K562 (cell line): Measurements from ENCODE around the gene GNRH2. TPM values are rescaled to one million over a fixed set of nuclear protein-coding genes. Genes with fewer than 3 reads are reported as not detected.
A peak's percentile ranks its signal among the peaks of the same experiment; 100 is the strongest.

Experiments used
- HDAC6 ChIP-seq: IDR thresholded peaks from 2 replicates; pipeline ENCODE4 v1.6.1; 2012; ENCODE audit warnings: low read depth, mild to moderate bottlenecking, control low read depth, inconsistent platforms, low read length, moderate library complexity
- JUN ChIP-seq, 2 experiments: sonication (generic) in 1 of 2; formaldehyde crosslinking in 1 of 2; IDR thresholded peaks; 2 replicates each; pipeline versions ENCODE4 v1.6.1 to v1.8.0; 2012 to 2022; ENCODE audit warnings: borderline replicate concordance in 2 of 2, mild to moderate bottlenecking in 2 of 2, improper control_type of control experiment in 1 of 2, low read depth in 1 of 2, low read length in 1 of 2, missing genetic modification reagents in 1 of 2
- SNIP1 ChIP-seq: fragments of 450-650 bp; IDR thresholded peaks from 2 replicates; pipeline ENCODE4 v1.7.1; 2017; ENCODE audit warnings: low read depth, mild to moderate bottlenecking
- TAF1 ChIP-seq: IDR thresholded peaks from 2 replicates; pipeline ENCODE4 v1.6.1; 2011; ENCODE audit warnings: mild to moderate bottlenecking, low read length, moderate library complexity; ENCODE audit not compliant: insufficient read depth, control insufficient read depth, severe bottlenecking; ENCODE audit errors: extremely low read depth
- ZBTB1 ChIP-seq: sonication (generic); formaldehyde crosslinking; IDR thresholded peaks from 2 replicates; pipeline ENCODE4 v1.8.1; 2023; ENCODE audit warnings: missing genetic modification reagents, low read depth, mild to moderate bottlenecking, borderline replicate concordance
- ZNF143 ChIP-seq: sonication (generic); formaldehyde crosslinking; IDR thresholded peaks from 2 replicates; pipeline ENCODE4 v1.9.0; 2022; ENCODE audit warnings: mild to moderate bottlenecking, missing genetic modification reagents
- ZNF431 ChIP-seq: sonication (generic); formaldehyde crosslinking; IDR thresholded peaks from 2 replicates; pipeline ENCODE4 v1.8.0; 2022; ENCODE audit warnings: mild to moderate bottlenecking, missing genetic modification reagents
- polyA plus RNA-seq, 8 experiments: library from polyadenylated mRNA; depleted of rRNA in 4 of 8; stranded (reverse) in 5 of 8; unstranded in 3 of 8; fragments of >200 nt; fragmentation: Nextera tagmentation in 2 of 8; fragmentation: Illumina TruSeq in 1 of 8; extraction: Ambion mirVana in 2 of 8; extraction: Trizol in 1 of 8; gene quantifications; 2 replicates each; pipeline versions ENCODE4 v1.2.1 to v1.2.3, GENCODE V29; 2011 to 2014; ENCODE audit warnings: inconsistent platforms in 1 of 8, missing spikeins in 1 of 8
- total RNA-seq, 7 experiments: library from RNA; depleted of rRNA in 6 of 7; stranded (reverse); fragments of >200 nt in 6 of 7; fragmentation: Illumina TruSeq in 2 of 7; extraction: Trizol in 2 of 7; gene quantifications; 2 replicates each; pipeline versions ENCODE4 v1.2.1 to v1.2.3, GENCODE V29; 2011 to 2021; ENCODE audit warnings: low replicate concordance in 1 of 7
- TF ChIP-seq, protein P1 (sequence below), 2 experiments: fragments of 450-650 bp in 1 of 2; sonication (generic) in 1 of 2; formaldehyde crosslinking in 1 of 2; IDR thresholded peaks; 2 replicates each; pipeline versions ENCODE4 v1.7.1 to v1.9.0; 2016 to 2022; ENCODE audit warnings: inconsistent platforms in 1 of 2, mild to moderate bottlenecking in 1 of 2, missing genetic modification reagents in 1 of 2
- TF ChIP-seq, protein P2 (sequence below), 2 experiments: IDR thresholded peaks; 2 replicates each; pipeline ENCODE4 v1.6.1; 2011; ENCODE audit warnings: borderline replicate concordance in 1 of 2, control low read depth in 1 of 2, low read depth in 1 of 2, low read length in 1 of 2, mild to moderate bottlenecking in 1 of 2, mixed read lengths in 1 of 2, moderate library complexity in 1 of 2; ENCODE audit not compliant: insufficient read depth in 1 of 2, insufficient read length in 1 of 2, poor library complexity in 1 of 2, severe bottlenecking in 1 of 2; ENCODE audit errors: extremely low read depth in 1 of 2

The GNRH2 gene
- total and polyA plus RNA-seq, 9 of the 15 experiments (the other 6 are each of a cell fraction or from before 2014, with no cell fraction given): 0.11 to 0.50 (median 0.24) TPM; not detected in 5

DNA sequence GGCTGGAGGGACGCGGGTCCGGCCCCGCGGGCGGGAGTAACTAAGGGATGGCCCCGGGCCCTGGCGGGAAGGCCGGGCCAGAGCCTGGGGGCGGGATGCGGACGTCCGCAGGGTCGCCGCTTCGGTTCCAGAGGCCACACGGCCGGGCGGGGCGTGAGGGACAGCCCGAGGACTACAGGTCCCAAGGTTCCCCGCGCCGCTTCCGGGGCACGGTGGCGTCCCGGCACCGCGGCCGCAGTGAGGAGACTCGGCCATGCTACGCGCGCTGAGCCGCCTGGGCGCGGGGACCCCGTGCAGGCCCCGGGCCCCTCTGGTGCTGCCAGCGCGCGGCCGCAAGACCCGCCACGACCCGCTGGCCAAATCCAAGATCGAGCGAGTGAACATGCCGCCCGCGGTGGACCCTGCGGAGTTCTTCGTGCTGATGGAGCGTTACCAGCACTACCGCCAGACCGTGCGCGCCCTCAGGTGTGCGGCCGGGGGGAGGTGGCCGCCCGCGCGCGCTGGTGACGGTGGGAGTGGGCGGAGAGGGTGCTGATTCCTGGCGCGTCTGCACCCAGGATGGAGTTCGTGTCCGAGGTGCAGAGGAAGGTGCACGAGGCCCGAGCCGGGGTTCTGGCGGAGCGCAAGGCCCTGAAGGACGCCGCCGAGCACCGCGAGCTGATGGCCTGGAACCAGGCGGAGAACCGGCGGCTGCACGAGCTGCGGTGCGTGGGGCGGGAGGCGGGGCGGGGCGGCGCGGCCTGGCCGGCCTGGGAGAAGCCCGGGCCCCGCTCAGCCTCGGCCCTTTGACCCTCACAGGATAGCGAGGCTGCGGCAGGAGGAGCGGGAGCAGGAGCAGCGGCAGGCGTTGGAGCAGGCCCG is 2.6 kb downstream of the GNRH2 start, which contains the start of gene MRPS26 (continued):
- TF ChIP-seq, protein P1, sequence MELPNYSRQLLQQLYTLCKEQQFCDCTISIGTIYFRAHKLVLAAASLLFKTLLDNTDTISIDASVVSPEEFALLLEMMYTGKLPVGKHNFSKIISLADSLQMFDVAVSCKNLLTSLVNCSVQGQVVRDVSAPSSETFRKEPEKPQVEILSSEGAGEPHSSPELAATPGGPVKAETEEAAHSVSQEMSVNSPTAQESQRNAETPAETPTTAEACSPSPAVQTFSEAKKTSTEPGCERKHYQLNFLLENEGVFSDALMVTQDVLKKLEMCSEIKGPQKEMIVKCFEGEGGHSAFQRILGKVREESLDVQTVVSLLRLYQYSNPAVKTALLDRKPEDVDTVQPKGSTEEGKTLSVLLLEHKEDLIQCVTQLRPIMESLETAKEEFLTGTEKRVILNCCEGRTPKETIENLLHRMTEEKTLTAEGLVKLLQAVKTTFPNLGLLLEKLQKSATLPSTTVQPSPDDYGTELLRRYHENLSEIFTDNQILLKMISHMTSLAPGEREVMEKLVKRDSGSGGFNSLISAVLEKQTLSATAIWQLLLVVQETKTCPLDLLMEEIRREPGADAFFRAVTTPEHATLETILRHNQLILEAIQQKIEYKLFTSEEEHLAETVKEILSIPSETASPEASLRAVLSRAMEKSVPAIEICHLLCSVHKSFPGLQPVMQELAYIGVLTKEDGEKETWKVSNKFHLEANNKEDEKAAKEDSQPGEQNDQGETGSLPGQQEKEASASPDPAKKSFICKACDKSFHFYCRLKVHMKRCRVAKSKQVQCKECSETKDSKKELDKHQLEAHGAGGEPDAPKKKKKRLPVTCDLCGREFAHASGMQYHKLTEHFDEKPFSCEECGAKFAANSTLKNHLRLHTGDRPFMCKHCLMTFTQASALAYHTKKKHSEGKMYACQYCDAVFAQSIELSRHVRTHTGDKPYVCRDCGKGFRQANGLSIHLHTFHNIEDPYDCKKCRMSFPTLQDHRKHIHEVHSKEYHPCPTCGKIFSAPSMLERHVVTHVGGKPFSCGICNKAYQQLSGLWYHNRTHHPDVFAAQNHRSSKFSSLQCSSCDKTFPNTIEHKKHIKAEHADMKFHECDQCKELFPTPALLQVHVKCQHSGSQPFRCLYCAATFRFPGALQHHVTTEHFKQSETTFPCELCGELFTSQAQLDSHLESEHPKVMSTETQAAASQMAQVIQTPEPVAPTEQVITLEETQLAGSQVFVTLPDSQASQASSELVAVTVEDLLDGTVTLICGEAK (IDR thresholded peaks at IDR 0.05): peak; percentile 76
- TF ChIP-seq, protein P1 (CRISPR knock-in tag; IDR thresholded peaks at IDR 0.05): no peak
- TF ChIP-seq ZBTB1 (CRISPR knock-in tag): peak; percentile 83
- TF ChIP-seq SNIP1: no peak
- TF ChIP-seq TAF1: peak; percentile 45
- 0 out of 2 replicates have a peak, but pooled peaks have one; percentile 4 for TF ChIP-seq HDAC6
- TF ChIP-seq ZNF431 (CRISPR knock-in tag): 0 out of 2 replicates have a peak, but pooled peaks have one; percentile 30
- no peak for TF ChIP-seq JUN (IDR thresholded peaks at IDR 0.05; ENCODE audit: borderline replicate concordance, low read depth, low read length)
- peak; percentile 69; the same call in 1 of the 2 replicates for TF ChIP-seq JUN (CRISPR knock-in tag; IDR thresholded peaks at IDR 0.05; ENCODE audit: borderline replicate concordance)
- TF ChIP-seq, protein P2, sequence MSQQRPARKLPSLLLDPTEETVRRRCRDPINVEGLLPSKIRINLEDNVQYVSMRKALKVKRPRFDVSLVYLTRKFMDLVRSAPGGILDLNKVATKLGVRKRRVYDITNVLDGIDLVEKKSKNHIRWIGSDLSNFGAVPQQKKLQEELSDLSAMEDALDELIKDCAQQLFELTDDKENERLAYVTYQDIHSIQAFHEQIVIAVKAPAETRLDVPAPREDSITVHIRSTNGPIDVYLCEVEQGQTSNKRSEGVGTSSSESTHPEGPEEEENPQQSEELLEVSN (IDR thresholded peaks at IDR 0.05; ENCODE audit: borderline replicate concordance in 1 of 2, extremely low read depth in 1 of 2, insufficient read depth in 1 of 2, insufficient read length in 1 of 2, low read depth in 1 of 2, low read length in 1 of 2, poor library complexity in 1 of 2, severe bottlenecking in 1 of 2): peak; percentile 14 to 60
- peak; percentile 93 for TF ChIP-seq ZNF143
